DND-41 (cell line): ENCODE data around the gene METTL6.

ENCODE experiments used
- EZH2 ChIP-seq: IDR thresholded peaks from 3 replicates; pipeline ENCODE4 v1.6.1; 2012; ENCODE audit warnings: borderline replicate concordance, low read depth, mild to moderate bottlenecking, moderate library complexity, low read length, inconsistent platforms; ENCODE audit not compliant: severe bottlenecking
- TF ChIP-seq, protein P1 (sequence below): IDR thresholded peaks from 2 replicates; pipeline ENCODE4 v1.5.1; 2012; ENCODE audit warnings: borderline replicate concordance, low read length, moderate library complexity, mild to moderate bottlenecking; ENCODE audit not compliant: poor library complexity, severe bottlenecking; ENCODE audit errors: extremely low read depth

DNA sequence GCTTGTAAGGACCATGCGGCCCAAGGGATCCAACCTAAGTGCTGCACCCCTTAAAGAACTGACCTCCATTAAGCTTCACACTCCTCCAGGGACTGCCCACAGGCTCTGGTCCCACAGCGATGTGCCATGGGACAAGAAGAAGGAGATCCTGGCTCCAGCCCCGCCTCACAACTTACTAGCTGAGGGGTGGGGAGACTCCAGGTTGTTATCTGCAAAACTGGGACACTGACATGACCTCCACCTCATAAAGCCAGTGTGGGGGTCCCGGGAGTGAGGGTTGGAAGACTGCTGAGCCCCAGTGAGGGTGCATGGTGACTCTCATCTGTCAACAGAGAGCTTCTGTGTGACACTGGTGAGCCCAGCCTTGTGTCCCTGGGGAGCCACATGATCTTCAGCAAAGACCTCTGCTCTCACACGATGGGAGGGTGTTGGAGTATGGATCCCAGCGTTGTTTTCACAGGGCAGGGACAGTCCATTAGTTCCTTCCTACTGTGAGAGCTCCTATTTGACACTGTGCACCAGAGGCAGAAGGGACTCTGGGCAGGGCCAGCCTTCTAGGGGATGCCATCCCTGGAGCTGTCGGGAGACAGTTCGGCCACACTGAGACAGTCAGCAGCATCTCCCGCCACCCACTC lies 26.8 kb upstream of the METTL6 start:
- TF ChIP-seq, protein P1, sequence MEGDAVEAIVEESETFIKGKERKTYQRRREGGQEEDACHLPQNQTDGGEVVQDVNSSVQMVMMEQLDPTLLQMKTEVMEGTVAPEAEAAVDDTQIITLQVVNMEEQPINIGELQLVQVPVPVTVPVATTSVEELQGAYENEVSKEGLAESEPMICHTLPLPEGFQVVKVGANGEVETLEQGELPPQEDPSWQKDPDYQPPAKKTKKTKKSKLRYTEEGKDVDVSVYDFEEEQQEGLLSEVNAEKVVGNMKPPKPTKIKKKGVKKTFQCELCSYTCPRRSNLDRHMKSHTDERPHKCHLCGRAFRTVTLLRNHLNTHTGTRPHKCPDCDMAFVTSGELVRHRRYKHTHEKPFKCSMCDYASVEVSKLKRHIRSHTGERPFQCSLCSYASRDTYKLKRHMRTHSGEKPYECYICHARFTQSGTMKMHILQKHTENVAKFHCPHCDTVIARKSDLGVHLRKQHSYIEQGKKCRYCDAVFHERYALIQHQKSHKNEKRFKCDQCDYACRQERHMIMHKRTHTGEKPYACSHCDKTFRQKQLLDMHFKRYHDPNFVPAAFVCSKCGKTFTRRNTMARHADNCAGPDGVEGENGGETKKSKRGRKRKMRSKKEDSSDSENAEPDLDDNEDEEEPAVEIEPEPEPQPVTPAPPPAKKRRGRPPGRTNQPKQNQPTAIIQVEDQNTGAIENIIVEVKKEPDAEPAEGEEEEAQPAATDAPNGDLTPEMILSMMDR: no peak
- TF ChIP-seq EZH2: no peak
